Esophagus squamous epithelium (tissue), 5 donors: ENCODE data around the gene IL18RAP. TPM values are rescaled to one million over a fixed set of nuclear protein-coding genes. Genes with fewer than 3 reads are reported as not detected.

Experiments
- DNase-seq: peaks from one replicate; lab custom pipeline; 2025; lab: John Stamatoyannopoulos, UW
- H3K27ac ChIP-seq, 4 donors: fragments of 200-600 bp; sonication (generic); one replicate each; pipeline ENCODE4 v1.5.1; 2016 to 2019; ENCODE audit warnings: mild to moderate bottlenecking in 1 of 4
- H3K27me3 ChIP-seq, 4 donors: fragments of 200-600 bp; sonication (generic); 1 replicate in 3 of 4; 2 replicates in 1 of 4; pipeline versions ENCODE4 v1.5.1 to v1.6.0; 2017 to 2021; ENCODE audit warnings: antibody characterized with exemption in 1 of 4
- H3K36me3 ChIP-seq, 3 donors: fragments of 200-600 bp; sonication (generic); one replicate each; pipeline ENCODE4 v1.5.1; 2016 to 2019
- H3K4me1 ChIP-seq, 3 donors: fragments of 200-600 bp; sonication (generic); one replicate each; pipeline ENCODE4 v1.5.1; 2017 to 2019
- H3K4me3 ChIP-seq, 4 donors: fragments of 200-600 bp; sonication (generic); 1 replicate in 3 of 4; 2 replicates in 1 of 4; pipeline ENCODE4 v1.5.1; 2016 to 2019; ENCODE audit warnings: mild to moderate bottlenecking in 2 of 4, moderate library complexity in 1 of 4
- H3K9me3 ChIP-seq, 3 donors: fragments of 200-600 bp; sonication (generic); one replicate each; pipeline ENCODE4 v1.5.1; 2016 to 2019
- CTCF ChIP-seq, 6 experiments: fragments of 450-650 bp in 4 of 6; fragments of 200-600 bp in 2 of 6; sonication (generic) in 2 of 6; IDR thresholded peaks; one replicate each; pipeline ENCODE4 v1.5.1; 2016 to 2019; ENCODE audit warnings: antibody characterized with exemption in 6 of 6, mild to moderate bottlenecking in 4 of 6, moderate library complexity in 4 of 6
- POLR2A ChIP-seq, 4 donors: fragments of 450-650 bp; IDR thresholded peaks; one replicate each; pipeline ENCODE4 v1.6.1; 2017; ENCODE audit warnings: antibody characterized with exemption in 4 of 4, mild to moderate bottlenecking in 4 of 4, moderate library complexity in 3 of 4
- WGBS, 2 donors: methylation state at CpG; one replicate each; pipeline ENCODE4 v1.1.5; 2018; 5-methylcytosine and 5-hydroxymethylcytosine counted together
- intact Hi-C: fragments of 100-400 bp; cut with DNase I; formaldehyde crosslinking; loops from one replicate; pipeline ENCODE4 v1.15.0; 2022
- total RNA-seq, 4 donors: library from RNA; depleted of rRNA; stranded (reverse); fragments of >200 nt; gene quantifications; one replicate each; pipeline ENCODE4 v1.1.0, GENCODE V29; 2016
- donor health status: DM: yes; HTN: yes; CAD: no.

The IL18RAP gene
- total RNA-seq, 4 donors from 2014 or later: 0.61 to 4.3 (median 3.4) TPM; not detected in 1

DNA sequence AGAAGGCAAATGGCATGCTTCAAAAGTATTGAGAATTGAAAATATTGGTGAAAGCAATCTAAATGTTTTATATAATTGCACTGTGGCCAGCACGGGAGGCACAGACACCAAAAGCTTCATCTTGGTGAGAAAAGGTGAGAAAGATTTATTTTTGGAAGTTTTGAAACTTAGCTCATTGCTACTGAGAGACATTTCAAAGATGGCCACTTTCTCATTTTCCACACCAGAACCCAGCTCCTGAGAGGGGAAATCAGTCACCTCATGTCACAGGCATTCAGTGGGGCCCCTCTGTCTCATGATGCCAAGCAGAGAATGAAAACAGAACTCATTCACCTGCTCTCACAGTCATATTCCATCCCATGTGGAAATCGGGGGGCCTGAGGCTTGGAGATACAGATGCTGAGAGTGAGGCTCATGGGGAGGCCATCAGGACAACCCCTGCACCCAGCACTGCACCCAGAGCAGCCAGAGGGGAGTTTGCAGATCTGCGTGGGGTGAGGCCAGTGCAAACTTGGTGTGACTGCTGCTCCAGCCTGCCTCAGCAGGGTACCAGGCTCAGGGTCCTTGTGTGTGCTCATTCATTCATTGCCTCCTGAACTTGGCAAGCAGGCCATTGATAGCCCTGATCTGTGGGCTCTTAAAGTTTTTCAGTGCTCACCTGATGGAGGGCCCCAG is 36.0 kb upstream of the IL18RAP start:
- intact Hi-C loops: no loop called here
- no peaks in the 10 kb centered on the region for H3K27me3 ChIP-seq
- H3K4me3 ChIP-seq: no peak overlapping the region
- DNase-seq: no peak
- peaks cover 0 to 13% (median 5%) of the 10 kb centered on the region in 3 donors for H3K9me3 ChIP-seq
- TF ChIP-seq POLR2A (IDR thresholded peaks at IDR 0.05) (no peak), CTCF (IDR thresholded peaks at IDR 0.05) (no peak)
- H3K36me3 ChIP-seq: no peaks in the 10 kb centered on the region
- 69 to 93% methylated on average over 1 to 3 of the region's 3 CpGs for WGBS, 2 donors
- H3K27ac ChIP-seq: no peak overlapping the region
- no peaks in the 10 kb centered on the region for H3K4me1 ChIP-seq

GRCh38 chr2:102387763-102388546 is 35.0 kb upstream of the IL18RAP start:
- intact Hi-C loops: no loop called here
- Histone ChIP-seq H3K36me3 (no peaks in the 10 kb centered on the region), H3K27me3 (no peaks in the 10 kb centered on the region), H3K4me1 (no peaks in the 10 kb centered on the region), H3K4me3 (no peak overlapping the region), H3K9me3 (peaks cover 0 to 13% (median 5%) of the 10 kb centered on the region in 3 donors), H3K27ac (no peak overlapping the region)
- no peak for DNase-seq
- no peak for TF ChIP-seq POLR2A (IDR thresholded peaks at IDR 0.05)
- TF ChIP-seq CTCF (IDR thresholded peaks at IDR 0.05): no peak
- 85 to 92% methylated on average over 7 of the region's 7 CpGs for WGBS, 2 donors

DNA sequence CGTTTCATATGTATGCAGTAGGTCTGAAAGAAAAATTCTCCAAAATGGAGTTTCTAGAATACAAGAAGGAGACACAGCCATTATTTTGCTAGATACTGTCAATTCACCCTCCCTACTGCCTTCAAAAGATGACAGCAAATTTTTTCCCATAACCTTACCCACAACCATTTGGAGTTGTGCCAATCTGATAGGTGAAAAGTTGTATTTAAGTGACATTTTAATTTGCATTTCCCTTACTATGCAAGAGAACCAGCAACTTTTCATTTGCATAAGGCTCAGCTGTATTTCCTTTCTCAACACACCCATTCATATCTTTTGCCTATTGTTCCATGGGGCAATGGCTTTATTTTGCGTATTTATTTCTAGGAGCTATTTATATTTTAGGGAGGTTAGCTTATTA is 31.4 kb upstream of the IL18RAP start:
- Histone ChIP-seq H3K27me3 (no peaks in the 10 kb centered on the region), H3K9me3 (no peaks in the 10 kb centered on the region), H3K36me3 (no peaks in the 10 kb centered on the region), H3K27ac (no peak overlapping the region), H3K4me1 (no peaks in the 10 kb centered on the region), H3K4me3 (no peak overlapping the region)
- no peak for DNase-seq
- intact Hi-C loops: no loop called here
- no peak for TF ChIP-seq CTCF (IDR thresholded peaks at IDR 0.05)
- TF ChIP-seq POLR2A (IDR thresholded peaks at IDR 0.05): no peak
- WGBS, 2 donors: 62 to 78% methylated on average over 2 of the region's 2 CpGs

GRCh38 chr2:102392096-102392495 is 30.9 kb upstream of the IL18RAP start:
- no peaks in the 10 kb centered on the region for H3K9me3 ChIP-seq
- no peak overlapping the region for H3K4me3 ChIP-seq
- no peak overlapping the region for H3K27ac ChIP-seq
- TF ChIP-seq POLR2A (IDR thresholded peaks at IDR 0.05): no peak
- TF ChIP-seq CTCF (IDR thresholded peaks at IDR 0.05): no peak
- DNase-seq: no peak
- intact Hi-C loops: no loop called here
- H3K4me1 ChIP-seq: no peaks in the 10 kb centered on the region
- 69 to 77% methylated on average over 3 of the region's 3 CpGs for WGBS, 2 donors
- no peaks in the 10 kb centered on the region for H3K36me3 ChIP-seq
- no peaks in the 10 kb centered on the region for H3K27me3 ChIP-seq

DNA sequence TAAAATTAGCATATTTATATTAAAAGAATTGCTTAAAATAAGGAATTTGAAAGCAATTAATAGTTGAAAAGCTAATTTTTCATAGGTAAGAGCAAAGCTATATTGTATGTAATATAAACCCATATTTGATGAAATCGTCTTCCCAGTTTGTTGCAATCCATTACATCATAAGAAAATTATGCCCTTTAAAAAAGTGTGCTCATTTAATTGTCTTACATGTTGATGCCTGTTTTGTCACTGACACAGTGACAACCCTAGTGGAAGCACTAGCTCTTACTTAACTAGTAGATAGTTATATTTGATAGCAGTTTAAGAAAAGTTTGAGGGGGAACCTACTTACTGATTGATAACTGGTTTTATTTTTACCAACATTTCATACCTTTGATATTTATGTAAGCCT is 30.0 kb upstream of the IL18RAP start:
- no peaks in the 10 kb centered on the region for H3K36me3 ChIP-seq

More for the DNA sequence above, 30.0 kb upstream of the IL18RAP start:
- H3K4me3 ChIP-seq: no peak overlapping the region
- H3K9me3 ChIP-seq: no peaks in the 10 kb centered on the region
- WGBS, 2 donors: 33 to 52% methylated on average over 1 of the region's 1 CpG
- no peaks in the 10 kb centered on the region for H3K27me3 ChIP-seq
- DNase-seq: no peak
- intact Hi-C loops: no loop called here
- H3K4me1 ChIP-seq: no peaks in the 10 kb centered on the region
- no peak for TF ChIP-seq CTCF (IDR thresholded peaks at IDR 0.05)
- no peak for TF ChIP-seq POLR2A (IDR thresholded peaks at IDR 0.05)
- H3K27ac ChIP-seq: no peak overlapping the region
